HepG2 (cell line): Measurements from ENCODE around the gene COL18A1. TPM values are rescaled to one million over a fixed set of nuclear protein-coding genes. Genes with fewer than 3 reads are reported as not detected.
A peak's percentile ranks its signal among the peaks of the same experiment; 100 is the strongest.

Experiments used
- ATAC-seq: fragments of 200-7000 bp; cut with Tn5 transposase; 3 replicates; pipeline ENCODE4 v1.9.1; 2020; ENCODE audit warnings: mild to moderate bottlenecking, moderate library complexity
- BruUV-seq: library from RNA; stranded (reverse); fragments of 400-500 nt; replicated peaks from 2 replicates; lab custom pipeline; 2021; lab: Mats Ljungman, UMichigan
- CTCF ChIA-PET: fragments of 300-600 bp; formaldehyde crosslinking; extraction: SDS; loops from one replicate; lab custom pipeline; 2021; ENCODE audit warnings: low total read pairs, inconsistent platforms, low intra/inter-chr PET ratio; lab: Yijun Ruan, JAX
- POLR2A ChIA-PET: fragments of 350-600 bp; sonication (Branson Sonifier 250); formaldehyde crosslinking; loops from one replicate; lab custom pipeline; 2020; ENCODE audit warnings: antibody characterized with exemption, inconsistent platforms; lab: Yijun Ruan, JAX
- DNase-seq: peaks from one replicate; pipeline ENCODE4 v3.0.0-alpha.2; 2015; ENCODE audit warnings: low spot score
- FAIRE-seq: peaks from 3 replicates; lab custom pipeline; 2011; peaks lifted over from hg19 to GRCh38; lab: Jason Lieb, UNC
- H2AFZ ChIP-seq: one replicate; pipeline ENCODE4 v1.6.1; 2011; ENCODE audit warnings: low read length, inconsistent platforms
- H3K27ac ChIP-seq: fragments of 300-600 bp; 3 replicates; pipeline ENCODE4 v1.8.0; 2011; ENCODE audit warnings: mixed run types, mild to moderate bottlenecking, mixed read lengths, low read length, inconsistent platforms; ENCODE audit not compliant: insufficient read depth; ENCODE audit errors: extremely low read length
- H3K27me3 ChIP-seq, 2 experiments: fragments of 200-600 bp in 1 of 2; 2 replicates in 1 of 2; 3 replicates in 1 of 2; pipeline versions ENCODE4 v1.6.0 to v1.8.0; 2011; ENCODE audit warnings: low read length in 2 of 2, mild to moderate bottlenecking in 2 of 2, moderate library complexity in 2 of 2, inconsistent platforms in 1 of 2; ENCODE audit not compliant: insufficient read depth in 2 of 2, control insufficient read depth in 1 of 2
- H3K36me3 ChIP-seq, 2 experiments: fragments of 200-600 bp in 1 of 2; replicated peaks in 1 of 2; 2 replicates in 1 of 2; 3 replicates in 1 of 2; pipeline versions ENCODE4 v1.5.1 to v1.8.0; 2011; ENCODE audit warnings: low read length in 2 of 2, inconsistent platforms in 1 of 2; ENCODE audit not compliant: insufficient read depth in 2 of 2, control insufficient read depth in 1 of 2
- H3K4me1 ChIP-seq: 2 replicates; pipeline ENCODE4 v1.5.1; 2012; ENCODE audit warnings: low read length, inconsistent platforms; ENCODE audit not compliant: insufficient read depth
- H3K4me2 ChIP-seq: 2 replicates; pipeline ENCODE4 v1.6.0; 2011; ENCODE audit warnings: low read depth, low read length, inconsistent platforms
- H3K4me3 ChIP-seq, 3 experiments: fragments of 200-600 bp in 1 of 3; sonication (generic), shearing (Covaris generic) in 1 of 3; replicated peaks in 1 of 3; 2 replicates each; pipeline ENCODE4 v1.5.1; 2011 to 2016; ENCODE audit warnings: low read length in 3 of 3, inconsistent platforms in 2 of 3, low read depth in 2 of 3, mild to moderate bottlenecking in 2 of 3, control low read depth in 1 of 3, mixed read lengths in 1 of 3; ENCODE audit not compliant: insufficient read depth in 1 of 3
- H3K79me2 ChIP-seq: one replicate; pipeline ENCODE4 v1.6.1; 2011; ENCODE audit warnings: low read length, inconsistent platforms; ENCODE audit not compliant: insufficient read depth
- H3K9ac ChIP-seq: 2 replicates; pipeline ENCODE4 v1.6.0; 2011; ENCODE audit warnings: mild to moderate bottlenecking, low read depth, low read length, inconsistent platforms; ENCODE audit not compliant: insufficient read depth
- H3K9me3 ChIP-seq: 2 replicates; pipeline ENCODE4 v1.5.1; 2012; ENCODE audit warnings: mild to moderate bottlenecking, low read length
- H4K20me1 ChIP-seq: 2 replicates; pipeline ENCODE4 v1.6.0; 2011; ENCODE audit warnings: inconsistent platforms, mild to moderate bottlenecking, low read length, moderate library complexity; ENCODE audit not compliant: insufficient read depth
- ETV6 ChIP-seq: sonication (generic); formaldehyde crosslinking; conservative IDR thresholded peaks from 2 replicates; pipeline ENCODE4 v1.4.0; 2020; ENCODE audit warnings: missing genetic modification reagents
- EZH2 ChIP-seq: conservative IDR thresholded peaks from 2 replicates; pipeline ENCODE4 v1.6.1; 2012; ENCODE audit warnings: mild to moderate bottlenecking, low read depth, low read length, moderate library complexity
- FOSL2 ChIP-seq: sonication (generic); formaldehyde crosslinking; IDR thresholded peaks from 2 replicates; pipeline ENCODE4 v1.4.0; 2020; ENCODE audit warnings: missing genetic modification reagents
- POGZ ChIP-seq: sonication (generic); formaldehyde crosslinking; IDR thresholded peaks from 2 replicates; pipeline ENCODE4 v1.4.0; 2020; ENCODE audit warnings: mild to moderate bottlenecking, missing genetic modification reagents
- TEAD2 ChIP-seq: sonication (generic); formaldehyde crosslinking; IDR thresholded peaks from 2 replicates; pipeline ENCODE4 v1.9.0; 2021; ENCODE audit warnings: missing genetic modification reagents
- THYN1 ChIP-seq: sonication (generic); formaldehyde crosslinking; IDR thresholded peaks from 2 replicates; pipeline ENCODE4 v1.8.1; 2023; ENCODE audit warnings: low read depth, mild to moderate bottlenecking, moderate library complexity, missing genetic modification reagents, borderline replicate concordance
- TOPORS ChIP-seq: sonication (generic); formaldehyde crosslinking; IDR thresholded peaks from 2 replicates; pipeline ENCODE4 v1.8.0; 2023; ENCODE audit warnings: mild to moderate bottlenecking, missing genetic modification reagents
- ZNF460 ChIP-seq: sonication (generic); formaldehyde crosslinking; IDR thresholded peaks from 2 replicates; pipeline ENCODE4 v1.5.1; 2020; ENCODE audit warnings: missing genetic modification reagents, mild to moderate bottlenecking, borderline replicate concordance
- ZNF546 ChIP-seq: sonication (generic); formaldehyde crosslinking; conservative IDR thresholded peaks from 2 replicates; pipeline ENCODE4 v1.8.1; 2023; ENCODE audit warnings: mild to moderate bottlenecking, missing genetic modification reagents
- ZNF619 ChIP-seq: sonication (generic); formaldehyde crosslinking; IDR thresholded peaks from 2 replicates; pipeline ENCODE4 v1.4.0; 2020; ENCODE audit warnings: mild to moderate bottlenecking, missing genetic modification reagents
- ZNF652 ChIP-seq: IDR thresholded peaks from 2 replicates; pipeline ENCODE4 v1.6.1; 2016; ENCODE audit warnings: low read depth, borderline replicate concordance
- ZNF746 ChIP-seq: sonication (generic); formaldehyde crosslinking; IDR thresholded peaks from 2 replicates; pipeline ENCODE4 v1.8.0; 2022; ENCODE audit warnings: mild to moderate bottlenecking, missing genetic modification reagents
- ZNF749 ChIP-seq: sonication (generic); formaldehyde crosslinking; IDR thresholded peaks from 2 replicates; pipeline ENCODE4 v1.8.0; 2022; ENCODE audit warnings: mild to moderate bottlenecking, missing genetic modification reagents, moderate library complexity, borderline replicate concordance
- WGBS: methylation state at CpG from one replicate; pipeline ENCODE4 v1.1.6; 2017; ENCODE audit warnings: low lambda C conversion rate; 5-methylcytosine and 5-hydroxymethylcytosine counted together
- in situ Hi-C: cut with HindIII; loops from 2 replicates; pipeline ENCODE4 v1.10.0; 2017; ENCODE audit warnings: low pct_unique_long_range_greater_than_20kb; ENCODE audit not compliant: extremely low pct_ligation_motif_present
- intact Hi-C: fragments of 100-400 bp; cut with micrococcal nuclease; formaldehyde crosslinking; loops from one replicate; pipeline ENCODE4 v1.10.0; 2022; ENCODE audit not compliant: unreplicated experiment
- polyA plus RNA-seq, 8 experiments: library from polyadenylated mRNA; depleted of rRNA in 3 of 8; stranded (reverse) in 7 of 8; unstranded in 1 of 8; fragments of >200 nt; fragmentation: Illumina TruSeq in 4 of 8; extraction: Trizol in 4 of 8; gene quantifications; 2 replicates each; pipeline versions ENCODE4 v1.2.1 to v1.2.3, GENCODE V29; 2011 to 2016; ENCODE audit warnings: low read depth in 4 of 8, missing spikeins in 1 of 8, mixed read lengths in 1 of 8; ENCODE audit not compliant: insufficient read depth in 1 of 8
- total RNA-seq, 5 experiments: library from RNA; depleted of rRNA; stranded (reverse); fragments of >200 nt; fragmentation: Illumina TruSeq; extraction: Trizol; gene quantifications; 2 replicates each; pipeline ENCODE4 v1.2.3, GENCODE V29; 2016; ENCODE audit warnings: low read depth in 1 of 5
- TF ChIP-seq, protein P1 (sequence below): sonication (generic); formaldehyde crosslinking; IDR thresholded peaks from 2 replicates; pipeline ENCODE4 v1.4.0; 2020; ENCODE audit warnings: missing genetic modification reagents

Gene COL18A1
- total and polyA plus RNA-seq, 2 of the 13 experiments (the other 11 are each of a cell fraction or from before 2014, with no cell fraction given): 79.0 to 102 TPM

DNA sequence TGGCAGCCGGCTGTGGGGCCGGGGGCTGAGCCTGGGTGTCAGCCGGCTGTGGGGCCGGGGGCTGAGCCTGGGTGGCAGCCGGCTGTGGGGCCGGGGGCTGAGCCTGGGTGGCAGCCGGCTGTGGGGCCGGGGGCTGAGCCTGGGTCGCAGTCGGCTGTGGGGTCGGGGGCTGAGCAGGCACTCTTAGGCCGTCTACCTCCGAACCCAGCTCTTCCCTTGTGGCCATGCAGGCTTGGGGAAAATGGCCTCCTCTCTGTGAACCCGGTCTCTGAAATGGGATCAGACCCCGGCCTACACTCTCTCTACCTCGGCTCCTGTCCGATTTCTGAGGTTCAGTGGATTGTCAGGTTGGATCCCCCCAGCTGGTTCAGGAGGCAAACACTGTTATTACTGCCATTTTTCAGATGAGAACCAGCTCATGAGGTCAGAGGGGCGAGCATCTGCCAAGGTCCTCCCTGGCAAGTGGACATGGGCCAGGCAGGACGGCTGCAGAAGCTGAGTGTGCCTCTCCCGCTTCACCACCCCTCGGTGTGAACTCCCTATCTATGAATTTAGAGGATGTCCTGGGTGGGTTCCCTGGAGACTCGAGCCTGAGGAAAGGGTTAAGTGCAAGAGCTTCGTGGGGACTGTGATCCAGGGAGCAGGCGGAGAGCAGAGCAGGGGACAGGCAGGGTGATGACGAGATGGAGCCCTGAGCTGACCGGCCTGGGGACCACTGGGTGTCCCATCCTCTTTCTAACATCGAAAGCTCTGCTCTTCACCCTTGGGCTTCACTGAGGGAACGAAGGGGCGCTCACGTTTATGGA is 10.9 kb upstream of the COL18A1 start:
- POLR2A ChIA-PET: no interaction called here
- Histone ChIP-seq H3K9ac (no peak overlapping the region), H4K20me1 (no peaks in the 10 kb centered on the region), H3K36me3 (no peaks in the 10 kb centered on the region), H2AFZ (no peak overlapping the region), H3K27ac (no peak overlapping the region), H3K79me2 (no peaks in the 10 kb centered on the region), H3K27me3 (peaks cover 11 to 78% of the 10 kb centered on the region in 2 experiments; a peak in 4 of 5 replicates), H3K4me1 (peaks cover 15% of the 10 kb centered on the region; the same call in 1 of the 2 replicates), H3K9me3 (no peaks in the 10 kb centered on the region), H3K4me3 (no peak overlapping the region), H3K4me2 (no peak overlapping the region)
- CTCF ChIA-PET: no interaction called here
- TF ChIP-seq ZNF546 (CRISPR knock-in tag): no peak
- no peak for TF ChIP-seq TOPORS (CRISPR knock-in tag)
- no peak for TF ChIP-seq ZNF460
- no peak for TF ChIP-seq ZNF749 (CRISPR knock-in tag)
- no peak for TF ChIP-seq ETV6 (CRISPR knock-in tag)
- TF ChIP-seq FOSL2 (CRISPR knock-in tag): no peak
- TF ChIP-seq ZNF746 (CRISPR knock-in tag): no peak
- no peak for TF ChIP-seq POGZ
- peak; percentile 44; the same call in 1 of the 2 replicates for TF ChIP-seq ZNF652 (CRISPR knock-in tag)
- no peak for TF ChIP-seq ZNF619 (CRISPR knock-in tag)
- TF ChIP-seq, protein P1, sequence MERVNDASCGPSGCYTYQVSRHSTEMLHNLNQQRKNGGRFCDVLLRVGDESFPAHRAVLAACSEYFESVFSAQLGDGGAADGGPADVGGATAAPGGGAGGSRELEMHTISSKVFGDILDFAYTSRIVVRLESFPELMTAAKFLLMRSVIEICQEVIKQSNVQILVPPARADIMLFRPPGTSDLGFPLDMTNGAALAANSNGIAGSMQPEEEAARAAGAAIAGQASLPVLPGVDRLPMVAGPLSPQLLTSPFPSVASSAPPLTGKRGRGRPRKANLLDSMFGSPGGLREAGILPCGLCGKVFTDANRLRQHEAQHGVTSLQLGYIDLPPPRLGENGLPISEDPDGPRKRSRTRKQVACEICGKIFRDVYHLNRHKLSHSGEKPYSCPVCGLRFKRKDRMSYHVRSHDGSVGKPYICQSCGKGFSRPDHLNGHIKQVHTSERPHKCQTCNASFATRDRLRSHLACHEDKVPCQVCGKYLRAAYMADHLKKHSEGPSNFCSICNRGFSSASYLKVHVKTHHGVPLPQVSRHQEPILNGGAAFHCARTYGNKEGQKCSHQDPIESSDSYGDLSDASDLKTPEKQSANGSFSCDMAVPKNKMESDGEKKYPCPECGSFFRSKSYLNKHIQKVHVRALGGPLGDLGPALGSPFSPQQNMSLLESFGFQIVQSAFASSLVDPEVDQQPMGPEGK (CRISPR knock-in tag): no peak
- TF ChIP-seq EZH2: 0 out of 2 replicates have a peak, but pooled peaks have one; percentile 37
- TF ChIP-seq THYN1 (CRISPR knock-in tag): no peak
- TF ChIP-seq TEAD2 (CRISPR knock-in tag): no peak
- in situ Hi-C loops: no loop called here
- intact Hi-C loops: no loop called here
- no TSS peak for BruUV-seq
- FAIRE-seq (no peak), ATAC-seq (no peak), DNase-seq (no peak)
- WGBS: 18% methylated on average over 17 of the region's 30 CpGs
